Astrocyte (in vitro differentiated cells and primary cell): ENCODE data around the gene ZNF225. TPM values are rescaled to one million over a fixed set of nuclear protein-coding genes. Genes with fewer than 3 reads are reported as not detected.
"Not testable (repeated sequence)": the region's sequence is repeated elsewhere in the genome, so short reads cannot be mapped to it uniquely, and the experiment has no call there.

ENCODE experiments used
- DNase-seq: peaks from one replicate; pipeline ENCODE4 v3.0.0-alpha.2; 2010; ENCODE audit warnings: low read depth
- FAIRE-seq: peaks from 2 replicates; lab custom pipeline; 2011; peaks lifted over from hg19 to GRCh38; lab: Jason Lieb, UNC
- H2AFZ ChIP-seq: 2 replicates; pipeline ENCODE4 v1.6.0; 2012; ENCODE audit warnings: low read depth, low read length, inconsistent platforms
- H3K27ac ChIP-seq: 2 replicates; pipeline ENCODE4 v1.5.1; 2011; ENCODE audit warnings: low read depth, low read length, inconsistent platforms
- H3K27me3 ChIP-seq: 2 replicates; pipeline ENCODE4 v1.6.0; 2011; ENCODE audit warnings: low read length, inconsistent platforms; ENCODE audit not compliant: insufficient read depth
- H3K36me3 ChIP-seq: 2 replicates; pipeline ENCODE4 v1.5.1; 2011; ENCODE audit warnings: low read length, inconsistent platforms; ENCODE audit not compliant: insufficient read depth
- H3K4me1 ChIP-seq: 2 replicates; pipeline ENCODE4 v1.5.1; 2011; ENCODE audit warnings: low read length, inconsistent platforms; ENCODE audit not compliant: insufficient read depth
- H3K4me2 ChIP-seq: 2 replicates; pipeline ENCODE4 v1.6.0; 2012; ENCODE audit warnings: low read length, inconsistent platforms
- H3K4me3 ChIP-seq: 2 replicates; pipeline ENCODE4 v1.5.1; 2011; ENCODE audit warnings: low read depth, mild to moderate bottlenecking, low read length, inconsistent platforms; ENCODE audit not compliant: insufficient read depth
- H3K79me2 ChIP-seq: 2 replicates; pipeline ENCODE4 v1.6.0; 2012; ENCODE audit warnings: mild to moderate bottlenecking, low read length, inconsistent platforms; ENCODE audit not compliant: insufficient read depth
- H3K9ac ChIP-seq: 2 replicates; pipeline ENCODE4 v1.6.0; 2012; ENCODE audit warnings: mild to moderate bottlenecking, low read length, inconsistent platforms
- H3K9me3 ChIP-seq: 2 replicates; pipeline ENCODE4 v1.5.1; 2012; ENCODE audit warnings: low read depth, mild to moderate bottlenecking, low read length, inconsistent platforms; ENCODE audit not compliant: insufficient read depth
- H4K20me1 ChIP-seq: 2 replicates; pipeline ENCODE4 v1.6.0; 2012; ENCODE audit warnings: low read length, inconsistent platforms; ENCODE audit not compliant: insufficient read depth
- H3K27ac Mint-ChIP-seq: one replicate; pipeline ENCODE4 v1.8.0; 2021; ENCODE audit warnings: mild to moderate bottlenecking, mixed read lengths; ENCODE audit not compliant: unreplicated experiment
- H3K27me3 Mint-ChIP-seq: one replicate; pipeline ENCODE4 v1.8.0; 2021; ENCODE audit warnings: low read depth, mixed read lengths; ENCODE audit not compliant: unreplicated experiment
- H3K36me3 Mint-ChIP-seq: one replicate; pipeline ENCODE4 v1.8.0; 2021; ENCODE audit warnings: low read depth, mixed read lengths; ENCODE audit not compliant: unreplicated experiment
- H3K4me1 Mint-ChIP-seq: one replicate; pipeline ENCODE4 v1.8.0; 2021; ENCODE audit warnings: low read depth, mixed read lengths; ENCODE audit not compliant: unreplicated experiment
- H3K4me3 Mint-ChIP-seq: one replicate; pipeline ENCODE4 v1.8.0; 2021; ENCODE audit warnings: mild to moderate bottlenecking, moderate library complexity, mixed read lengths; ENCODE audit not compliant: unreplicated experiment
- H3K9me3 Mint-ChIP-seq: one replicate; pipeline ENCODE4 v1.8.0; 2021; ENCODE audit warnings: mild to moderate bottlenecking, mixed read lengths; ENCODE audit not compliant: unreplicated experiment
- EZH2 ChIP-seq: IDR thresholded peaks from 2 replicates; pipeline ENCODE4 v1.6.1; 2012; ENCODE audit warnings: mild to moderate bottlenecking, low read length, inconsistent platforms; ENCODE audit not compliant: insufficient read depth
- total RNA-seq: library from RNA; stranded (reverse); gene quantifications from 2 replicates; pipeline ENCODE4 v1.2.1, GENCODE V29; 2021
- TF ChIP-seq, protein P1 (sequence below): IDR thresholded peaks from 2 replicates; pipeline ENCODE4 v1.5.1; 2011; ENCODE audit warnings: low read depth, mild to moderate bottlenecking, inconsistent platforms, low read length, moderate library complexity; ENCODE audit not compliant: insufficient read depth

Gene ZNF225
- total RNA-seq, 1 donor from 2014 or later: 4.7 TPM

DNA sequence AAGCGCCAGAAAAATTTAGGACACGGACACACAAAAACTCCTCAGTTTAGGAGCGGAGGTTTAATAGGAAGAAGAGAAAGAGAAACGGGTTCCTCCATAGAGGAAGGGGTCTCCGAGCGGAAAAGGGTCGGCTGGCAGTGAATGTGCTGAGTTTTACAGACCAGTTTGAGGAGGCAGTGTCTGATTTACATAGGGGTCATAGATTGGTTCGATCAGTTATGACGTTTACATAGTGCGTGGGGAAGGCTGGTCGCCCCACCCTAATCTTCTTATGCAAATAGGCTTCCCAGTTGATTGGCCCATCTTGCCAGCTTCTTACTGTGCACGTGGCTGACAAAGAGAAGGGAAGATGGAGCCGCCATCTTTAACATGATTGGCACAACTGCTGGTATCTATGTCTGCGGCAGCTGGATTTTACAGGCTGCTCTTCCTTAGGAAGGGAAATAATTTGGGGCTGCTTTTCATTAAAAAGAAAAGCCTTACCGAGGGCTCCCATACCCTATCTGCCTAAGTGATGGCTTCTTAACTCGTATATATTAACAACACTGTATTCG lies 1.2 kb upstream of the ZNF225 start:
- H4K20me1 ChIP-seq: no peaks in the 10 kb centered on the region
- peak overlapping the region; percentile 82 for H3K4me3 ChIP-seq
- peaks cover 19% of the 10 kb centered on the region for H3K79me2 ChIP-seq
- peak overlapping the region; percentile 89 for H3K9ac ChIP-seq
- DNase-seq (peak; percentile 93), FAIRE-seq (no peak)
- Mint-ChIP-seq H3K4me3 (peak overlapping the region; percentile 100), H3K27me3 (no peaks in the 10 kb centered on the region), H3K4me1 (peaks cover 4% of the 10 kb centered on the region), H3K36me3 (peaks cover 16% of the 10 kb centered on the region), H3K27ac (peak overlapping the region; percentile 92), H3K9me3 (peaks cover 14% of the 10 kb centered on the region)
- peak overlapping the region; percentile 55 for H2AFZ ChIP-seq
- H3K36me3 ChIP-seq: peaks cover 10% of the 10 kb centered on the region
- H3K9me3 ChIP-seq: peaks cover 21% of the 10 kb centered on the region
- TF ChIP-seq, protein P1, sequence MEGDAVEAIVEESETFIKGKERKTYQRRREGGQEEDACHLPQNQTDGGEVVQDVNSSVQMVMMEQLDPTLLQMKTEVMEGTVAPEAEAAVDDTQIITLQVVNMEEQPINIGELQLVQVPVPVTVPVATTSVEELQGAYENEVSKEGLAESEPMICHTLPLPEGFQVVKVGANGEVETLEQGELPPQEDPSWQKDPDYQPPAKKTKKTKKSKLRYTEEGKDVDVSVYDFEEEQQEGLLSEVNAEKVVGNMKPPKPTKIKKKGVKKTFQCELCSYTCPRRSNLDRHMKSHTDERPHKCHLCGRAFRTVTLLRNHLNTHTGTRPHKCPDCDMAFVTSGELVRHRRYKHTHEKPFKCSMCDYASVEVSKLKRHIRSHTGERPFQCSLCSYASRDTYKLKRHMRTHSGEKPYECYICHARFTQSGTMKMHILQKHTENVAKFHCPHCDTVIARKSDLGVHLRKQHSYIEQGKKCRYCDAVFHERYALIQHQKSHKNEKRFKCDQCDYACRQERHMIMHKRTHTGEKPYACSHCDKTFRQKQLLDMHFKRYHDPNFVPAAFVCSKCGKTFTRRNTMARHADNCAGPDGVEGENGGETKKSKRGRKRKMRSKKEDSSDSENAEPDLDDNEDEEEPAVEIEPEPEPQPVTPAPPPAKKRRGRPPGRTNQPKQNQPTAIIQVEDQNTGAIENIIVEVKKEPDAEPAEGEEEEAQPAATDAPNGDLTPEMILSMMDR: no peak
- TF ChIP-seq EZH2: no peak
- peak overlapping the region; percentile 61 for H3K27ac ChIP-seq
- H3K4me1 ChIP-seq: peaks cover 5% of the 10 kb centered on the region
- peak overlapping the region; percentile 85 for H3K4me2 ChIP-seq
- no peaks in the 10 kb centered on the region for H3K27me3 ChIP-seq

DNA sequence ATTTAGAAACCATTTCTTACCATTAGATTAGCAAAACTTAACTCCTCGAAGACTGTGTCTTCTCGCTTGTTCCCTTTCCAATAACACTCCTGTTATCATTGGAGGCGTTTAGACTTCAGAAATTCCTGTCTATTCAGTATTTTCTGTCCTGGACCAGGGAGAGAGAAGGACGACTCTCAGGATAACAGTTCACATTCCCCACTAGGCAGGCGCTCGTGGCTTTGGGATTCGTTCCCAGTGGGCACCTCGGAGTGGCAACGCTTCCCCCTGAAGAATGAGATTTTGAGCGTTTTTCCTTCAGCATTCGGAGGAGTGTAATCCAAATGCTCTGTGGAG lies 429 bp upstream of the ZNF225 start:
- FAIRE-seq: no peak
- peak overlapping the region; percentile 100 for H3K4me3 Mint-ChIP-seq
- H3K4me1 Mint-ChIP-seq: peaks cover 4% of the 10 kb centered on the region
- H4K20me1 ChIP-seq: no peaks in the 10 kb centered on the region
- H3K9me3 Mint-ChIP-seq: peaks cover 6% of the 10 kb centered on the region
- H3K36me3 Mint-ChIP-seq: peaks cover 13% of the 10 kb centered on the region
- H3K4me1 ChIP-seq: peaks cover 5% of the 10 kb centered on the region
- TF ChIP-seq EZH2: no peak
- TF ChIP-seq, protein P1: no peak
- H3K27ac ChIP-seq: peak overlapping the region; percentile 61
- no peaks in the 10 kb centered on the region for H3K27me3 Mint-ChIP-seq
- peak overlapping the region; percentile 98 for H3K27ac Mint-ChIP-seq
- peak overlapping the region; percentile 82 for H3K4me3 ChIP-seq
- peaks cover 3% of the 10 kb centered on the region for H3K36me3 ChIP-seq
- peak overlapping the region; percentile 89 for H3K9ac ChIP-seq
- H3K4me2 ChIP-seq: peak overlapping the region; percentile 85
- no peak for DNase-seq
- H3K79me2 ChIP-seq: peaks cover 19% of the 10 kb centered on the region
- peaks cover 13% of the 10 kb centered on the region for H3K9me3 ChIP-seq
- peak overlapping the region; percentile 72 for H2AFZ ChIP-seq
- no peaks in the 10 kb centered on the region for H3K27me3 ChIP-seq

DNA sequence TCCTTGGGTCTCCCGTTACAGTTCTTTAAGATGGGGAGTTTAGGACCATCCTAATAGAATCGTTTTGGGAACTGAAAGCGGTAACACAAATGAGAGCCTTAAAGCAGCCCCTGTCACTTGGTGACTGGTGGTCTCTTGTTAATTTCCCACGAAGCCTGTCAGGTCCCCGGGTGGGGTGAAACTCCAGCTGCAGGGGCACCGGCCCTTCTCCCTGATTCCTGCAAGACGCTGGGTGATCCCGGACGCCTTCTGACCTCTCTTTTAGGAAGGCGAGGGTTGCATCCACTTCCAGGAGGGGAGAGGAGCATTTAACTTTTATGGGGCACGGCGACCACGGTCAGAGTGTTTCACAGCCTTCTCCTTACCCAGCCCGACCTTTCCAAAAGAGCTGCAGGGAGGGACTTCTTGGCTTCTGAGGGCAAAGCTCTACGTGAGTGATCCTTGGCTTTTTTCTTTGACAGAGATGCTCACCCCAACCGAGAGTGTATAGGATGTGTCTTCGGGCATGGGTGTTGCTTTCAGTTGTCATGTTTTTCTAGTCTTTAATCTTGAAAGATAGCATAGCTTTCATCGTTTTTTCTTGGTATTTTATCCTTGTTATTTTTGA lies 688 bp downstream of the ZNF225 start:
- Histone ChIP-seq H3K36me3 (peaks cover 7% of the 10 kb centered on the region), H3K4me2 (peak overlapping the region; percentile 85), H3K4me3 (peak overlapping the region; percentile 82), H3K79me2 (peaks cover 19% of the 10 kb centered on the region), H3K27ac (peak overlapping the region; percentile 64), H3K4me1 (peaks cover 5% of the 10 kb centered on the region), H2AFZ (peak overlapping the region; percentile 86), H3K27me3 (no peaks in the 10 kb centered on the region), H3K9ac (peak overlapping the region; percentile 89), H4K20me1 (no peaks in the 10 kb centered on the region), H3K9me3 (peaks cover 4% of the 10 kb centered on the region)
- TF ChIP-seq EZH2: no peak
- TF ChIP-seq, protein P1: no peak
- Mint-ChIP-seq H3K9me3 (no peaks in the 10 kb centered on the region), H3K4me1 (peaks cover 4% of the 10 kb centered on the region), H3K4me3 (peak overlapping the region; percentile 100), H3K36me3 (peaks cover 13% of the 10 kb centered on the region), H3K27ac (peak overlapping the region; percentile 98), H3K27me3 (no peaks in the 10 kb centered on the region)
- FAIRE-seq: no peak
- no peak for DNase-seq

DNA sequence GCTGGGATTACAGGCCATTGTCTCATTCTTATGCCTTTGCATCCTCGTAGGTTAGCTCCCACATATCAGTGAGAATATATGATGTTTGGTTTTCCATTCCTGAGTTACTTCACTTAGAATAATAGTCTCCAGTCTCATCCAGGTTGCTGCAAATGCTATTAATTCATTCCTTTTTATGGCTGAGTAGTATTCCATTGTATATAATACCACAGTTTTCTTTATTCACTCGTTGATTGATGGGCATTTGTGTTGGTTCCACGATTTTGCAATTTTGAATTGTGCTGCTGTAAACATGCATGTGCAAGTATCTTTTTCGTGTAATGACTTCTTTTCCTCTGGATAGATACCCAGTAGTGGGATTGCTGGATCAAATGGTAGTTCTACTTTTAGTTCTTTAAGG lies 8.0 kb downstream of the ZNF225 start:
- not testable (repeated sequence) for DNase-seq, FAIRE-seq, H3K4me3 ChIP-seq, H3K4me1 Mint-ChIP-seq, H3K9me3 ChIP-seq, H3K9me3 Mint-ChIP-seq, H3K27me3 Mint-ChIP-seq, H3K9ac ChIP-seq, H3K4me2 ChIP-seq, H3K27ac Mint-ChIP-seq, H3K79me2 ChIP-seq, H3K27me3 ChIP-seq, H4K20me1 ChIP-seq, H3K27ac ChIP-seq, H3K4me1 ChIP-seq, H2AFZ ChIP-seq, H3K4me3 Mint-ChIP-seq
- H3K36me3 Mint-ChIP-seq: peaks cover 59% of the 10 kb centered on the region
- H3K36me3 ChIP-seq: peaks cover 16% of the 10 kb centered on the region
